ENCODE measurements around the gene VTI1A.
"Not testable (repeated sequence)": the region's sequence is repeated elsewhere in the genome, so short reads cannot be mapped to it uniquely, and the experiment has no call there.

The VTI1A gene

GRCh38 chr10:112454910-112455779 lies 8.1 kb downstream of the VTI1A start:
- no peak for DNase-seq (ENCODE audit: low read depth)

- no peak for DNase-seq (ENCODE audit: low read depth)
Measured at GRCh38 chr10:112456533-112456932, 9.5 kb downstream of the VTI1A start.

- no peak for DNase-seq (ENCODE audit: low read depth)
Measured at GRCh38 chr10:112460366-112460765, 13.4 kb downstream of the VTI1A start.

GRCh38 chr10:112461029-112461887 lies 14.2 kb downstream of the VTI1A start:
- DNase-seq (ENCODE audit: low read depth): peak; percentile 54

- DNase-seq (ENCODE audit: low read depth): not testable (repeated sequence)
Measured at GRCh38 chr10:112464074-112464473, 17.1 kb downstream of the VTI1A start.

GRCh38 chr10:112465299-112465883 lies 18.4 kb downstream of the VTI1A start:
- DNase-seq (ENCODE audit: low read depth): no peak

GRCh38 chr10:112466802-112467201 lies 19.8 kb downstream of the VTI1A start:
- DNase-seq (ENCODE audit: low read depth): no peak

GRCh38 chr10:112467541-112468075 lies 20.6 kb downstream of the VTI1A start:
- no peak for DNase-seq (ENCODE audit: low read depth)

- DNase-seq (ENCODE audit: low read depth): no peak
Measured at GRCh38 chr10:112471878-112472487, 25.0 kb downstream of the VTI1A start.

GRCh38 chr10:112475575-112476218 lies 28.7 kb downstream of the VTI1A start:
- no peak for DNase-seq (ENCODE audit: low read depth)

- no peak for DNase-seq (ENCODE audit: low read depth)
Measured at GRCh38 chr10:112481602-112482001, 34.6 kb downstream of the VTI1A start.

GRCh38 chr10:112484399-112484798 lies 37.4 kb downstream of the VTI1A start:
- no peak for DNase-seq (ENCODE audit: low read depth)

- no peak for DNase-seq (ENCODE audit: low read depth)
Measured at GRCh38 chr10:112487964-112488363, 40.9 kb downstream of the VTI1A start.

GRCh38 chr10:112490545-112490944 lies 43.5 kb downstream of the VTI1A start:
- DNase-seq (ENCODE audit: low read depth): no peak

GRCh38 chr10:112491144-112491543 lies 44.1 kb downstream of the VTI1A start:
- DNase-seq (ENCODE audit: low read depth): no peak

- no peak for DNase-seq (ENCODE audit: low read depth)
Measured at GRCh38 chr10:112492736-112493135, 45.7 kb downstream of the VTI1A start.

- no peak for DNase-seq (ENCODE audit: low read depth)
Measured at GRCh38 chr10:112497347-112497950, 50.4 kb downstream of the VTI1A start.

GRCh38 chr10:112498806-112499205 lies 51.8 kb downstream of the VTI1A start:
- DNase-seq (ENCODE audit: low read depth): no peak

GRCh38 chr10:112499985-112500384 lies 53.0 kb downstream of the VTI1A start:
- DNase-seq (ENCODE audit: low read depth): not testable (repeated sequence)

GRCh38 chr10:112502536-112502935 lies 55.5 kb downstream of the VTI1A start:
- DNase-seq (ENCODE audit: low read depth): no peak

- no peak for DNase-seq (ENCODE audit: low read depth)
Measured at GRCh38 chr10:112503643-112504042, 56.6 kb downstream of the VTI1A start.

All from HS-5 (cell line).